ENCODE data around the gene HDAC3. TPM values are rescaled to one million over a fixed set of nuclear protein-coding genes. Genes with fewer than 3 reads are reported as not detected.

HDAC3 gene
- total RNA-seq, 1 donor from 2014 or later = 55.2 TPM

DNA sequence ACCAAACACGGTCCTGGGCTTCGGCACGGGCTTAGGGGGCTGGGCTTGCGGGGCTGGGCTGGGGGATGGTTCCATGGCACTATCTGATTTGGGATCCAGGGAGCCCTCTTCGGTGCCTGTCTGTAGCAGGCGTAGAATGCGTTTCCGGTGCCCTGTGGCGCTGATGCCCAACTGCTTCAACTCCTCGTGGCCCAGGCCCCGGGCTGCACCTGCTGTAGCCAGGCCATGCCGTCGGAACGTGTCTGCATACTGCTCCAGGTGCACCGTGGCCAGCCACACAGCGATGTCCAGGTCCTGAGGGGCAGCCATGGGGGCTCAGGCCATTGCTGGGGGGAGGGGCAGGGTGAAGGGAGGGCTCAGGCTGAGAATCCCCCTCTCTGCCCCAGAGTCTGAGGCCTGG is 43.5 kb upstream of the HDAC3 start:
- TF ChIP-seq CTCF (conservative IDR thresholded peaks at IDR 0.05; ENCODE audit: low read depth, low read length) = no peak
- H3K4me3 ChIP-seq (ENCODE audit: low read depth, low read length) = no peak overlapping the region
- DNase-seq (ENCODE audit: low read depth) = no peak

GRCh38 chr5:141677415-141677814 is 40.8 kb upstream of the HDAC3 start:
- no peak overlapping the region for H3K4me3 ChIP-seq (ENCODE audit: low read depth, low read length)
- DNase-seq (ENCODE audit: low read depth) = no peak
- peak; percentile 35 for TF ChIP-seq CTCF (conservative IDR thresholded peaks at IDR 0.05; ENCODE audit: low read depth, low read length)

- TF ChIP-seq CTCF (conservative IDR thresholded peaks at IDR 0.05; ENCODE audit: low read depth, low read length) = no peak
- DNase-seq (ENCODE audit: low read depth) = no peak
- no peak overlapping the region for H3K4me3 ChIP-seq (ENCODE audit: low read depth, low read length)
Measured at GRCh38 chr5:141675672-141676071, 39.0 kb upstream of the HDAC3 start.

- no peak for TF ChIP-seq CTCF (conservative IDR thresholded peaks at IDR 0.05; ENCODE audit: low read depth, low read length)
- H3K4me3 ChIP-seq (ENCODE audit: low read depth, low read length) = no peak overlapping the region
- DNase-seq (ENCODE audit: low read depth) = no peak
Measured at GRCh38 chr5:141674747-141675146, 38.1 kb upstream of the HDAC3 start.

DNA sequence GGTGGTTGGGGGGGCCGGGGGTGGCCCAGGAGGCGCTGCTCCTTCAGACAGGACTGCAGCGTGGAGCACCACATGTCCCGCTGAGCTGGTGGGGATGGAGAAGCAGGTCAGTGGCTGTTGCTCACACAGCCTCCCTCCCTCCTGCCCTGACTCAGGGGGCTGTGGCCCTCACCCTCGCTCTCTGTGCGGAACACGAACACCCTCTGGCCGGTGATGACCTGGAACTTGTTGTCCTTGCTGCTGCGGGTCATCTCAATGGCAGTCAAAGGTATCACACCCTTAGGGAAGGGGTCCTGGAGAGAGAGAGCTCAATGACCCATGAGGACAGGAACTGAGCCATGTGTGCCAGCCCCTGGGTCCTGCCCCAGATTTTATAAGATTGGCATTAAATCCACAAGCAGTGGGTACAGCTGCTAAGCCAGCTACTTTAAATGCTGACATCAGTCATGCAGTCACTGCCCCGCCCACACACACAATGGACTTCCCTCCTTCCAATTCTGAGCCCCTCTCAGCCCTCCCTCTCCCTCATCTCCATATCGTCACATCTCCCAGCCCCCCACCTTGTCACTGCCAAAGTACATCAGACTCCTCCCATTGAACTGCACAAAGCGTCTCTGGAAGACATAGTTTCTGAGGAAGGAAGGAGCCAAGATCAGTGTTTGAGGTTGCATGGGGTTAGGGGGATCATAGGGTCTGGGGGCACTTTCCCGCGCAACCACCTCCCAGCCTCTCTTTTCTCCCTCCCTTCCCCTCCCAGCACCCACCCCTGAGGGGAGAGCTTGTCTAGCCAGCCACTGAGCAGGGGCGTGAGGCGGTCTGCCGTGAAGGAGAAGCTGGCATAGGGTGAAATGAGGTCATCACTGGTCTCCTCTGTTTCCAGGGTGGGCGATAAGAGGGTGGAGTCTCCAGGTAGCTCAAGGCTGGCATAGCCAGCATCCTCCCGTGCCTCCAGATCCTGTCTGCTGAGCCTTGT is 36.5 kb upstream of the HDAC3 start:
- no peak overlapping the region for H3K4me3 ChIP-seq (ENCODE audit: low read depth, low read length)
- DNase-seq (ENCODE audit: low read depth) = no peak
- TF ChIP-seq CTCF (conservative IDR thresholded peaks at IDR 0.05; ENCODE audit: low read depth, low read length) = no peak

DNA sequence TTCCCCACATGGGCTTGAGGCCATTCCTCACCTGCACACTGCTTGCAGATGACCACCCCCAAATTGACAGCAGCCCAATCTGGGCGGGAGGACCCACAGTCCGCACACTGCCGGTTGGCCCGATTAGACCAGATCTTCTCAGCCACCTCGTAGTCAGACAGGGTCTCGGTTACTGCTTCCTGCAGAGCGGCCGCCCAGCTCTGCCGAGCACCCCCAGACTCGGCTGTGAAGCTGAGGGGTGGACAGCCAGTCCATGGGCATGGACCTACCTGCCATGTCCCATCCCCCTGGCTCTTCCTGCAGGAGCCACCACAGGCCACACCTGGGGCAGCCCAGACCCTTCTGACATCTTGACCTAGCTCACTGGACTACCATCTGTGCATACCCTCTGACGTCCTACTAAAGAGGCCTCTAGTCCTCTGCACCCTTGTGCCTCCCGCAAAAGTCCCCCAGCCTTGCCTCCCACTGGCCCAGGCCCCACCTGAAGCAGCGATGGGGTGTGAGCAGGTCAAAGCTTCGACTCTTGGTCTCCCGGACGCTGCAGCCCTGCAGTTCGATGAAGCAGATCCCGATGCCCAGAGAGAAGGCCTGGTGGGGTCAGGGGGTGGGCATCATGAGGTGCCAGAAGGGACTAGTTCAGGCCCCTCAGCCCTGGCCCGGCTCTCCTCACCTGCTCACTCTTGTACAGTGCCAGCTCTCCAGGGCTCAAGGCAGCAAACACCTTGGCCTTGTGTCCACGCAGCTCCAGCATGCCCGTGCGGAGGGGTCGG is 35.6 kb upstream of the HDAC3 start:
- TF ChIP-seq CTCF (conservative IDR thresholded peaks at IDR 0.05; ENCODE audit: low read depth, low read length) = no peak
- no peak overlapping the region for H3K4me3 ChIP-seq (ENCODE audit: low read depth, low read length)
- no peak for DNase-seq (ENCODE audit: low read depth)
